GM18505 (cell line): ENCODE data around the gene DZIP1.

Source experiments
- ATAC-seq: cut with Tn5 transposase; IDR thresholded peaks from one replicate; pipeline ENCODE4 v1.9.1; 2021; ENCODE audit not compliant: unreplicated experiment
- POLR2A ChIP-seq: IDR thresholded peaks from 4 replicates; pipeline ENCODE4 v1.6.1; 2011; ENCODE audit warnings: borderline replicate concordance; ENCODE audit not compliant: insufficient read depth, insufficient read length; ENCODE audit errors: extremely low read depth

The DZIP1 gene

DNA sequence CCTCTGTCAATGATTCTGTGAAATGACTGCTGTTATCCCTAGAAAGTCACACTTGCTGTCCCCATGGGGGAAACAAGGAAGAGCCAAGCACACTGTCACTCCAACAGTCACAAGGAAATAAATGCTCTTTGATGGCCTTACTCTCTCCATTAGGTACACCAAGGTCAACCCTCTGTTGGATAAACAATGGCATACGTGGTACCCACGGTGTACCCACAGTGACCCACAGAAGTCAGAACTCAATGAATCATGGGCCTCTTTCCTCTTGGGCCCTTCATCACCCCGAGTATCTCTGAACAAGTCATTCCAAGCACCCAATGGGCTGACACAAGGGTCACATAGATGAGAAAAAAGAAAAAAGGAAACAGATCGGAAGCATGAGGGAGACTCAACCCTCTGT is 15.4 kb downstream of the DZIP1 start:
- TF ChIP-seq POLR2A: no peak
- no peak for ATAC-seq

DNA sequence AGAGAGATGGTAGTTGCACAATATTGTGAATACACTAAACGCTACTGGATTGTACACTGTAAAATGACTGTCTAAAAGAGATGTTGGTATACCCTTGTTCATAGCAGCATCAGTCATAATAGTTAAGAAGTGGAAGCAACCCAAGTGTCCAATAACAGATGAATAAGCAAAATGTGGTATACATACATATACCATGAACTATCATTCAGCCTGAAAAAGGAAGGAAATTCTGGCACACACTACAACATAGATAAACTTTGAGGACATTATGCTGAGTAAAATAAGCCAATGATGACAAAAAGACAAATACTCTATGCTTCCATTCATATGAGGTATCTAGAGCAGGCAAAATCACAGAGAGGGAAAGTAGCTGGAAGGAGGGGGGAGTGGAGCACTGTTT is 16.0 kb downstream of the DZIP1 start:
- TF ChIP-seq POLR2A: no peak
- no peak for ATAC-seq

- no peak for TF ChIP-seq POLR2A
- ATAC-seq: no peak
Observed at GRCh38 chr13:95627590-95627989, 16.9 kb downstream of the DZIP1 start.

DNA sequence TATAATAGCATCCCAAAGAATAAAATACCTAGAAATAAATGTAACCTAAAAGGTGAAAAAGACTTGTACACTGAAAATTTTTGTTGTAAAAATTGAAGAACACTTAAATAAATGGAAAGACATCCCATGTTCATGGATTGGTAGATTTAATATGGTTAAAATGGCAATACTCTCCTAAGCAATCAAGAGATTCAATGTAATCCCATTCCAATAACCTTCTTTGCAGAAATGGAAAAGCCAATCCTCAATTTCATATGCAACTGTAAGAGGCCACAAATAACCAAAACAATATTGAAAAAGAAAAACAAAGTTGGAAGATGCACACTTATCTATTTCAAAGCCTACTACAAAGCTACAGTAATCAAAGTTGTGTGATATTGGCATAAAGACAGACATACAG is 17.7 kb downstream of the DZIP1 start:
- no peak for TF ChIP-seq POLR2A
- no peak for ATAC-seq

DNA sequence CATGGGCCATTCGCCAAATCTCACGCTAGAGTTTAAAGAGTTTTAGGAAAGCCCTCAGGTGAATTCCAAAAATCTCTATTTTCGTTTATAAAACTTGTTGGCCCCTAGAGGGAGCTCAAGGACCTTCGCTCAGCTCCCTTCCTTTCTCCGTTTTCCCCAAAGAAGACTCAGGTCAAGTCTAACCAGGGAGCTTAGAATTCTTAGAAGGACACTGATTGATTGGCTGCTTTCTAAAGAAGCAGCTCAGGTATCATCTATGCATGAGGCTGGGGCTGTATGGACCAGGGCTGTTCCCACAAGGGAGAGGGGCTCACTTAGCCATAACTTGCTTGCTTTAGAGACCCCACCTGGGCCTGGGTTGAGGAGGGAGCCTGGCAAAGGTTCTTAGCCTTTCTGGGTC is 20.5 kb downstream of the DZIP1 start:
- no peak for TF ChIP-seq POLR2A
- ATAC-seq: peak; percentile 60

- TF ChIP-seq POLR2A: no peak
Observed at GRCh38 chr13:95623141-95623540, 21.4 kb downstream of the DZIP1 start.

DNA sequence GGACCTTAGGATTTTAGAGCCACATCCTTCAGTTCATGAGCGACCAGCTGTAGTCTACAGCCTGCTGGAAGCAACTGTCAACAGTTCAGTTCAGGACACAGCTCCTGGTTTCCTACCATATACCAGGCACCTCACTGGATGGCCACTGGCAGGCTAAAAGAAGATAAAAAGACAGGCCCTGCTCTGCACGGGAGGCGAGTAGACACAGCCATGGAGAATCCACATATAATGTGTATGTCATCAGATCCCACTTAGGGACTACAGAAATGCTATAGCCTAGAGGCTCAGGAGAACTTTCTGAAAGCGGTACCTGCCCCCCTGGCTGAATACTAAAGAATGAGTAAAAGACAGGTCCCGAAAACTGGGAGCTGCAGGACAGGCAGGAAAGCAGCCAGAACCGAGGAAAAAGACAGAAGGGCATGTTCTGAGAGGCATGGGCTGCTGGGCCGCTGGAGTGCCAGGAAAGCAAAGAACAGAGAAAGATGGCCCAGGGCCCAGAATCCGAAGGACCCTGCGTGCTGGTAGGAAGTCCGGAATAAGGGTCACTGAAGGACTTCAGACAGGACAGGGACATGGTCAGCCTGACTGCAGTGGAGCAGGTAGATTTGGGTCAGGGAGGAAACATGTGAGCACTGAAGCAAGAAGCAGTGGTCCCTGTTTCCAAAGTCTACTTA is 23.5 kb downstream of the DZIP1 start:
- no peak for ATAC-seq

More at GRCh38 chr13:95623141-95623540, 21.4 kb downstream of the DZIP1 start:
- ATAC-seq: no peak

GRCh38 chr13:95620030-95620824 is 24.3 kb downstream of the DZIP1 start:
- no peak for ATAC-seq
- TF ChIP-seq POLR2A: no peak

More for the DNA sequence above, 23.5 kb downstream of the DZIP1 start:
- no peak for TF ChIP-seq POLR2A

GRCh38 chr13:95615539-95615938 is 29.0 kb downstream of the DZIP1 start:
- ATAC-seq: no peak
- no peak for TF ChIP-seq POLR2A

- TF ChIP-seq POLR2A: no peak
- ATAC-seq: no peak
Observed at GRCh38 chr13:95614641-95615245, 29.8 kb downstream of the DZIP1 start.

DNA sequence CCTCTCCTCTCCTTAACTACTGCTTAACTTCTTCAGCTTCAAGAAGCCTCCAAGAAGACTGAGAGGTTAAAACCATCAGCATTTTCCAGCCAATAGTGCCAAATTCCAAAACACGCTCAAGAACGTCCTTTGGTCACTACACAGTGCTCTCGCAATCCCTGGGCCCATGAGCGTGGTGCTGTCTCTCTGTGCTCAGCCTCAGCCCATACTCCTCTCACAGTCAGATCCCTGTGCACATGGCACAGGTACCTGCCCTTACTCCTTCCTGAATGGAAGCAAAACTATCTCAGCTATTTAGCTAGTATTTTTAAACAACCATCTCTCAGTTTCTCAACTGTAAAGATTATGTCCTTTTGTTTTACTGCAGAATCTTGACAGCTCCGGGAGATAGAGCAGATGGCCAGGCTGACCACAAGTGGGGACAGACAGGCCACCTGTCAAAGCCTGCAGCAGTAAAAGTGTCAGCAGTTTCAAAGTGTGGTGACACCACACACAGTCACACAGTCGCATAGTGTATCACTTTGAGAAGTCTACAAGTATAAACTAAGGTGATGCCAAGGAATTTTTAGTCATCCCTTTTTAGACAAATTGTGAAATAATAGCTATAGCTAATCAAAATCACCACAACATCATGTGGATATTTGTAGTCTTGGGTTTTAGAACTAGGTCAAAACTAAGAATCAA is 35.7 kb downstream of the DZIP1 start:
- no peak for ATAC-seq
- no peak for TF ChIP-seq POLR2A

- no peak for ATAC-seq
- no peak for TF ChIP-seq POLR2A
Observed at GRCh38 chr13:95607366-95607765, 37.1 kb downstream of the DZIP1 start.

- ATAC-seq: no peak
- TF ChIP-seq POLR2A: no peak
Observed at GRCh38 chr13:95605448-95606125, 38.9 kb downstream of the DZIP1 start.

GRCh38 chr13:95604556-95604915 is 40.0 kb downstream of the DZIP1 start:
- no peak for ATAC-seq
- TF ChIP-seq POLR2A: no peak
